NCI-H2107 treated with DMSO at 0.1 percent for 48 hours (cell line): ENCODE data around the gene PLEKHO2.
"Not testable (repeated sequence)": the region's sequence is repeated elsewhere in the genome, so short reads cannot be mapped to it uniquely, and the experiment has no call there.

Experiments
- DNase-seq: peaks from one replicate; lab custom pipeline; 2025; ENCODE audit not compliant: unreplicated experiment; lab: John Stamatoyannopoulos, UW

Gene PLEKHO2

GRCh38 chr15:64841344-64842095 lies at the start of gene PLEKHO2:
Gene PLEKHO2, plus strand, starts transcription at chr15:64841915. Its CDS starts 102 bp downstream, at chr15:64842017.
- DNase-seq: peak; percentile 17

GRCh38 chr15:64792282-64792681 lies 49.4 kb upstream of the PLEKHO2 start:
- DNase-seq: no peak

DNA sequence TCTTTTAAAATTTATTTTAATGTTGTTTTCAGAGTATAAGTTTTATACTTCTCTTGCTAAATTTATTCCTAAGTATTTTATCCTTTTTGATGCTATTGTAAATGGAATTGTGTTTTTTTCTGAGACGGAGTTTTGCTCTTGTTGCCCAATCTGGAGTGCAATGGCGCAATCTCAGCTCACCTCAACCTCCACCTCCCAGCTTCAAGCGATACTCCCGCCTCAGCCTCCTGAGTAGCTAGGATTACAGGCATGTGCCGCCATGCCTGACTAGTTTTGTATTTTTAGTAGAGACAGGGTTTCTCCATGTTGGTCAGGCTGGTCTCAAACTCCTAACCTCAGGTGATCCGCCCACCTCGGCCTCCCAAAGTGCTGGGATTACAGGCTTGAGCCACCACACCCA lies 46.4 kb upstream of the PLEKHO2 start:
- DNase-seq: not testable (repeated sequence)

- not testable (repeated sequence) for DNase-seq
Observed at GRCh38 chr15:64795921-64796320, 45.8 kb upstream of the PLEKHO2 start.

GRCh38 chr15:64798905-64799304 lies 42.8 kb upstream of the PLEKHO2 start:
- not testable (repeated sequence) for DNase-seq

- DNase-seq: no peak
Observed at GRCh38 chr15:64800476-64800875, 41.2 kb upstream of the PLEKHO2 start.

DNA sequence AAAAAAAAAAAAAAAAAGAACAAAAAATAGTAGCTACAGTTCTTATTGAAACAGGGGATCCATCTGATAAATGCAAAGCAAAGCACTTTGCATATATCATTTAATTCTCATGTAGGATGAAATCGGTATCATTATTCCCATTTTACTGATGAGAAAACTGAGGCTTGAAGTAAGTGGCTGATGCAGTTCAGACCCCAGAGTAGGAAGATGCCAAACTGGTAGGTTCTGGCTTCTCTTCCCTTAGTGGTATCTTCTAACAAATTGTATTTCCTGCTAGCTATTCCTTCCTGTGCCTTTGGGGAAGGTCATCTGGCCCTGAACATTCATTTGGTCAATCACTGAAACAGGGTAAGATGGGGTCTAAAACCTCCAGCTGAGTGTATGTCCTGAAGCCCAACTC lies 38.2 kb upstream of the PLEKHO2 start:
- no peak for DNase-seq

- no peak for DNase-seq
Observed at GRCh38 chr15:64804619-64805018, 37.1 kb upstream of the PLEKHO2 start.

DNA sequence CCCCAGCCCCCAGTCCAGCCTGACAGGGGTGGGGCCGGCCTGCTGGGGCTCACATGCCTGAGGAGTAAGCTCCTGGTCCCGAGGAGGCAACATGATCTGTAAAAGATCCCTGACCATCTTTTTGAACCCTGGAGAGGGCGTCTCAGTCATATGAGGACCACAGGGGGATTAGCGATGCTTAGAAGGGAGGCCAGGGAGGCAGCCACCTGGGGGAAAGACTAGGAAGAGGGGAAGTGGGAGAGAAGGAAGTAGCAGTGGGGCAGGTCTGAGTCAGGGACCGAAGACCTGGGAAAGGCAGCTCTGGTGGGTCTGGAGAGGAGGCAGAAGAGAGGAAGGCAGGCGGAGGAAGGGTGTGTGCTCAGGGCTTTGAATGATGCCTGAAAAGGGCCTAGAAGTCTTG lies 35.2 kb upstream of the PLEKHO2 start:
- DNase-seq: no peak

- DNase-seq: no peak
Observed at GRCh38 chr15:64807051-64807749, 34.5 kb upstream of the PLEKHO2 start.

- DNase-seq: no peak
Observed at GRCh38 chr15:64807751-64808222, 33.9 kb upstream of the PLEKHO2 start.

DNA sequence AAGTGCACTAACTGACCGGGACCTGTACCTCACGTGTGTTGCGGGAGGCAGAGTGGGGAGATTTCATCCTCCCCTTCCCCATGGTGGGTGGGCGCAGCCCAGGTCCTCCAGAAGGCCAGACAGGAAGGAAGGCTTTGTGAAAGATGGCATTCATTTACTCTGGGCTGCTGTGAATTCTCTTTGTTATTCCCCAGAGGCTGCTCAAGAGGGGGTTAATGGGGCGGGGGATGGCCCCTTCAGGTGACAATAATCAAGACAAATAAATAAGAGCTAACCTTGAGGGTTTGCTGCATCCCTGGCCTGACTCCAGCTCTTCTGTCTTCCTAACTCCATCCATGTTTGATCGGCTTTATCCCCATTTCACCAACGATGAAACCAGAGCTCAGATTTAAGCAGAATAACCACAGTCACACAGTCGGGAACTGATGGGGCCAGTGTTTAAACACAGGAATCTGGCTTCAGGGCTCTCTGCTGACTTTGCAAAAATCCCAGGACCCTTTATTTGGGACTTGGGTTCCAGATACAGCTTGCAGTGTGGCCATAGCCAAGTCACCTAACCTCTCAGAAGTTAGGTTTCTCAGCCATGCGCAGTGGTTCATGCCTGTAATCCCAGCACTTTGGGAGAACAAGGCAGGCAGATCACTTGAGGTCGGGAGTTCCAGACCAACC lies 32.8 kb upstream of the PLEKHO2 start:
- no peak for DNase-seq

DNA sequence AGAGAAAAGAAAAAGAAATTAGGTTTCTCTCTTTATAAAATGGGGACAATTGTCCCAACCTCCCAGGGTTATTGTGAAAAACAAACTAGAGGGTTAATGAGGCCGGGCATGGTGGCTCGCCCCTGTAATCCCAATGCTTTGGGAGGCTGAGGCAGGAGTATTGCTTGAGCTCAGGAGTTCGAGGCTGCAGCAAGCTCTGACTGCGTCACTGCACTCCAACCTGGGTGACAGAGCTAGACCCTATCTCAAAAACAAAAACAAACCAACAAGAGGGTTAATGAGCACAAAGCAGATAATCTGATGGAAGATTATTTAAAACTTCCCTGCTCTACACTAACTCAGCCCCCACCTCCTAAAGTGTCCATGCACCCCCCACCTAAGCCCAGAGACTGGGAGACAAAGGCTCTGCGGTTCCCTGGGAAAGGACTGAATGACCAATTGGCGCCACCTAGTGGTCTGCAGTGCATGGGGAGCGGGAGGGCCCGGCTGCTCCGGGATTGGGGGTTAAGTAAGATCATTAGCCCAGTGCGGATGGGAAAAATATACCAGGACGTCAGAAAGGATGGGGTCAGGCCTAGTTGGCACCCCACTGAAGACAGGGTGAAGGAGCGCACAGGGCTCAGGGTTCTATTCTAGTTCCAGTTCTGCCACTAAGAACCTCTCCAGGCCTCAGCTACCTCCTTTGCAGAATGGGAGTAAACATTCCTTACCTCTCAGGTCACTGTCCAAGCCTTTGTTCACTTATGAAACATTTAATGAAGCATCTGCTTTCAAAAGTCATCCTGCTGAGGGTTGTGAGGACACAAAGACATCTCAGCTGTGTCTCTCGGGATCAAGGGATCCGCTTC lies 31.8 kb upstream of the PLEKHO2 start:
- DNase-seq: peak; percentile 36

DNA sequence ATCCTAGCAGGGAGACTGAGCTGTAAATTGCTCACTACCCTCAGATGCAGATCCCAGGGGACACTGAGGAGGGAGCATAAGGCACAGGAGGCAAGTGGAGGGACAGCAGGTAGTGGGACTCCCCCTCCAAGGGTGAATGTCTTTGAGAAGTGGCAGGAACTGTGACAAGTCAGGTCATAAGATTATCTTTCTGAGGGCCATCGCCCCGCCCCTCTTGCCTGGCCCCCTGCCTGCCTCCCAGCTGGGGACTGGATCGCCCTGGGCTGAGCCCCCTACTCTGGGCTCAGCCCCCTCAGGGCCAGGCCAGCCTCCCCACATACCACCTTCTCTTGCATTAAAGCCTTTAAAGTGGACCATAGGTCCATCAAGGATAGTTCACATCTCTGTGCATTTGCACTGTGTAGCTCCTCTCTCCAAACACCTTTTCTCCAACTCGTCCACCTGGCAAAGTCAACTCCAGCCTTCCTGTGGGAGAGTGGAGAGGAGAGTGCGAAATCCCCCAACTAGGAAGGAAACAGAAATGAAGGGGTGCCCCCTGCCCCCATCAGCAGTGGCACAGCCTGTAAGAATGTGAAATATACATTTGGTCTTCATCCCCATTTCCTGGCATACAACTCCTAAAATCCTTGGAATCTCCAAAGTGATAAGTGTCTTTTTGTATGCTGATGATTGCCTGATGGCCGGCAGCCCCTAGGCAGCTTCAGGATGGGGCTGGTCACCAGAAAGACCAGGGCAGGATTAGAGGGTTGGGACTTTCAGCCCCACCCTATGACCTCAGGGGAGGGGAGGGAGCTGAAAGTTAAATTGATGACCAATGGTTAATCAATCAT lies 31.0 kb upstream of the PLEKHO2 start:
- no peak for DNase-seq

- DNase-seq: no peak
Observed at GRCh38 chr15:64813075-64813474, 28.6 kb upstream of the PLEKHO2 start.

GRCh38 chr15:64814283-64814682 lies 27.4 kb upstream of the PLEKHO2 start:
- DNase-seq: not testable (repeated sequence)

DNA sequence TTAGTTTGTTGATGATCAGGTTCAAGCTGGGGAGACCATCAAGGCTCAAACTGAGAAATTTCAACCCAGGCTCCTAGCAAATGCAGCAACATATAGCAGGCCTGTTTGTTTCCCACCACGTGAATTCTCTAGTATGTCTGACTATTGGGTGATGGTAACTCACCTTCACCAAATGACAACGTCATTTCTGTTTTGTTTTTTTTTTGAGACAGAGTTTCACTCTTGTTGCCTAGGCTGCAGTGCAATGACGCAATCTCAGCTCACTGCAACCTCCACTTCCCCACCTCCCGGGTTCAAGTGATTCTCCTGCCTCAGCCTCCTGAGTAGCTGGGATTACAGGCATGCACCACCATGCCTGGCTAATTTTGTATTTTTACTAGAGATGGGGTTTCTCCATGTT lies 26.8 kb upstream of the PLEKHO2 start:
- not testable (repeated sequence) for DNase-seq

- DNase-seq: no peak
Observed at GRCh38 chr15:64816452-64816851, 25.3 kb upstream of the PLEKHO2 start.

DNA sequence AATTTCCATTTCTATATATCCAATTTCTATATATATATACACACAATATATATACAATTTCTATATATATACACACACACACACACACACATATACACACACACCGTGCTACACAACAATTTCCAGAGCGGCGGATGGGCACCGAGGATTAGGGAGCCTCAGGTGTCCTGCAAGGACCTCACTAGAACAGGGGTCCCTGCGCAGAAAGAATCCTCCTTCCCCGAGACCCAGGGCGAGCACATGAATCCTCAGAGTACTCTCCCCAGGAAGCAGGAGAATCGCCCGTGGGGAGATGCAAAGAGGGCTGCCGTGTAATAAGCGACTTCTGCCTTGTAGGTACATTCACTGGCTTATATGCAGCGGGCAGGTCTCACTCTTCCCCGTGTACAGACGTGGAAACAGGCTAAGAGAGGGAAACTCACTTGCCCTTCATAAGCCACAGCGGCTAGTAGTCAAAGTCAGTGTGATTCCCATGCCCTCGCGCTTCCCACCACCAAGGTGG lies 16.7 kb upstream of the PLEKHO2 start:
- no peak for DNase-seq
